ENCODE data around the gene ST8SIA6. TPM values are rescaled to one million over a fixed set of nuclear protein-coding genes. Genes with fewer than 3 reads are reported as not detected.
A peak's percentile ranks its signal among the peaks of the same experiment; 100 is the strongest.

ST8SIA6 gene
- total and polyA plus RNA-seq, 4 experiments from 2014 or later = 0.30 to 0.58 (median 0.52) TPM; not detected in 1

GRCh38 chr10:17358461-17358860 is 95.9 kb downstream of the ST8SIA6 start:
- H3K27me3 ChIP-seq (ENCODE audit: insufficient read depth, low read length) = no peaks in the 10 kb centered on the region
- no peak overlapping the region for H3K4me3 Mint-ChIP-seq
- no peaks in the 10 kb centered on the region for H3K9me3 ChIP-seq (ENCODE audit: control insufficient read depth in 1 of 2, low read length in 2 of 2)
- no peak overlapping the region for H3K27ac ChIP-seq (ENCODE audit: low read depth, low read length)
- H3K27me3 Mint-ChIP-seq = peaks cover 14 to 16% of the 10 kb centered on the region in 2 donors
- H3K9me3 Mint-ChIP-seq = peaks cover 0 to 3% (median 0%) of the 10 kb centered on the region in 8 donors
- H3K36me3 ChIP-seq (ENCODE audit: insufficient read depth, low read length) = no peaks in the 10 kb centered on the region
- H3K4me3 ChIP-seq (ENCODE audit: low read length in 2 of 2) = no peak overlapping the region
- CTCF ChIA-PET (ENCODE audit: partially characterized antibody) = no interaction called here
- H3K4me1 ChIP-seq (ENCODE audit: insufficient read depth, low read length) = no peaks in the 10 kb centered on the region
- no peak for DNase-seq
- POLR2A ChIA-PET (ENCODE audit: partially characterized antibody) = no interaction called here
- H3K27ac Mint-ChIP-seq = peak overlapping the region in 1 of 7 donors; percentile 20
- peaks cover 0 to 7% (median 4%) of the 10 kb centered on the region in 4 donors for H3K4me1 Mint-ChIP-seq
- intact Hi-C loops (cut with micrococcal nuclease) = no loop called here
- no peaks in the 10 kb centered on the region for H3K36me3 Mint-ChIP-seq

GRCh38 chr10:17357781-17358180 is 96.6 kb downstream of the ST8SIA6 start:
- no peak for DNase-seq
- no peaks in the 10 kb centered on the region for H3K27me3 ChIP-seq (ENCODE audit: insufficient read depth, low read length)
- H3K4me1 Mint-ChIP-seq = peaks cover 0 to 11% (median 7%) of the 10 kb centered on the region in 4 donors
- POLR2A ChIA-PET (ENCODE audit: partially characterized antibody) = no interaction called here
- H3K27ac Mint-ChIP-seq = no peak overlapping the region
- no peaks in the 10 kb centered on the region for H3K36me3 ChIP-seq (ENCODE audit: insufficient read depth, low read length)
- no peak overlapping the region for H3K4me3 Mint-ChIP-seq
- H3K4me3 ChIP-seq (ENCODE audit: low read length in 2 of 2) = no peak overlapping the region
- CTCF ChIA-PET (ENCODE audit: partially characterized antibody) = no interaction called here
- intact Hi-C loops (cut with micrococcal nuclease) = no loop called here
- H3K27ac ChIP-seq (ENCODE audit: low read depth, low read length) = no peak overlapping the region
- H3K27me3 Mint-ChIP-seq = peaks cover 14% of the 10 kb centered on the region in 2 donors
- H3K36me3 Mint-ChIP-seq = no peaks in the 10 kb centered on the region
- no peaks in the 10 kb centered on the region for H3K4me1 ChIP-seq (ENCODE audit: insufficient read depth, low read length)
- no peaks in the 10 kb centered on the region for H3K9me3 ChIP-seq (ENCODE audit: control insufficient read depth in 1 of 2, low read length in 2 of 2)
- peaks cover 0 to 3% (median 0%) of the 10 kb centered on the region in 8 donors for H3K9me3 Mint-ChIP-seq

- H3K9me3 ChIP-seq (ENCODE audit: control insufficient read depth in 1 of 2, low read length in 2 of 2) = no peaks in the 10 kb centered on the region
- H3K27ac ChIP-seq (ENCODE audit: low read depth, low read length) = no peak overlapping the region
- peaks cover 0 to 3% (median 0%) of the 10 kb centered on the region in 8 donors for H3K9me3 Mint-ChIP-seq
- H3K27me3 Mint-ChIP-seq = peaks cover 13 to 15% of the 10 kb centered on the region in 2 donors
- no peaks in the 10 kb centered on the region for H3K27me3 ChIP-seq (ENCODE audit: insufficient read depth, low read length)
- no peaks in the 10 kb centered on the region for H3K4me1 ChIP-seq (ENCODE audit: insufficient read depth, low read length)
- H3K4me3 Mint-ChIP-seq = no peak overlapping the region
- ChIA-PET CTCF (ENCODE audit: partially characterized antibody) (no interaction called here), POLR2A (ENCODE audit: partially characterized antibody) (no interaction called here)
- H3K27ac Mint-ChIP-seq = no peak overlapping the region
- no peak overlapping the region for H3K4me3 ChIP-seq (ENCODE audit: low read length in 2 of 2)
- no peaks in the 10 kb centered on the region for H3K36me3 Mint-ChIP-seq
- peaks cover 0 to 16% (median 7%) of the 10 kb centered on the region in 4 donors for H3K4me1 Mint-ChIP-seq
- DNase-seq = no peak
- H3K36me3 ChIP-seq (ENCODE audit: insufficient read depth, low read length) = no peaks in the 10 kb centered on the region
- intact Hi-C loops (cut with micrococcal nuclease) = no loop called here
Measured at GRCh38 chr10:17356820-17357219, 97.6 kb downstream of the ST8SIA6 start.

DNA sequence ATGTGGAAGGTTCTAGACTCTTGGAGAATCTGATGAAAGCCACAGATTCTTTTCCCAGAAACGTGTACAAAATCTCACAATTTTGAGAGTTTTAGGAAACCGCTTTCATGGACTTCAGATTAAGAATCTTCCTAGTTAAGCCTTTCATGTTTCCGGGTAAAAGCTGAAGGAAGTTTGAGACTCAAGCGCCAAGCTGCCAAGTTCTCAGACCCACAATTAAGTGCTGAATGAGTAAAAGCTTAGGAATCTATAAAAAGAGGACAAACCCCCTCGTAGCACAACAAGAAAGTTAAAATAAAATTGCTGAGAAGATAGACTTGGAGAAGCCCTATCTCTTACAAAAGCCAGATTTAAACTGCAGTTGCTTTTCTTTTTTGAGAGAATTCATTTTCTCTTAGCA is 99.6 kb downstream of the ST8SIA6 start:
- peaks cover 0 to 8% (median 3%) of the 10 kb centered on the region in 8 donors for H3K9me3 Mint-ChIP-seq
- H3K4me3 ChIP-seq (ENCODE audit: low read length in 2 of 2) = no peak overlapping the region
- peaks cover 19 to 20% of the 10 kb centered on the region in 2 donors for H3K27me3 Mint-ChIP-seq
- ChIA-PET POLR2A (ENCODE audit: partially characterized antibody) (no interaction called here), CTCF (ENCODE audit: partially characterized antibody) (no interaction called here)
- H3K4me3 Mint-ChIP-seq = no peak overlapping the region
- no peaks in the 10 kb centered on the region for H3K27me3 ChIP-seq (ENCODE audit: insufficient read depth, low read length)
- no peak overlapping the region for H3K27ac ChIP-seq (ENCODE audit: low read depth, low read length)
- no peaks in the 10 kb centered on the region for H3K4me1 ChIP-seq (ENCODE audit: insufficient read depth, low read length)
- H3K36me3 Mint-ChIP-seq = no peaks in the 10 kb centered on the region
- no peaks in the 10 kb centered on the region for H3K9me3 ChIP-seq (ENCODE audit: control insufficient read depth in 1 of 2, low read length in 2 of 2)
- intact Hi-C loops (cut with micrococcal nuclease) = no loop called here
- no peak overlapping the region for H3K27ac Mint-ChIP-seq
- no peaks in the 10 kb centered on the region for H3K36me3 ChIP-seq (ENCODE audit: insufficient read depth, low read length)
- H3K4me1 Mint-ChIP-seq = peaks cover 0 to 16% (median 7%) of the 10 kb centered on the region in 4 donors
- no peak for DNase-seq

- H3K4me3 ChIP-seq (ENCODE audit: low read length in 2 of 2) = no peak overlapping the region
- H3K36me3 ChIP-seq (ENCODE audit: insufficient read depth, low read length) = no peaks in the 10 kb centered on the region
- intact Hi-C loops (cut with micrococcal nuclease) = no loop called here
- ChIA-PET POLR2A (ENCODE audit: partially characterized antibody) (no interaction called here), CTCF (ENCODE audit: partially characterized antibody) (interaction anchor here (0.8 kb wide), 1 partner anchor 10 kb away, joined by 3 read pairs; no protein-coding TSS in a partner anchor)
- H3K27ac ChIP-seq (ENCODE audit: low read depth, low read length) = no peak overlapping the region
- Mint-ChIP-seq H3K36me3 (no peaks in the 10 kb centered on the region), H3K27me3 (peaks cover 19 to 24% of the 10 kb centered on the region in 2 donors), H3K9me3 (peaks cover 0 to 8% (median 3%) of the 10 kb centered on the region in 8 donors), H3K4me1 (peaks cover 0 to 16% (median 7%) of the 10 kb centered on the region in 4 donors), H3K4me3 (no peak overlapping the region), H3K27ac (no peak overlapping the region)
- H3K4me1 ChIP-seq (ENCODE audit: insufficient read depth, low read length) = no peaks in the 10 kb centered on the region
- H3K9me3 ChIP-seq (ENCODE audit: control insufficient read depth in 1 of 2, low read length in 2 of 2) = no peaks in the 10 kb centered on the region
- no peak for DNase-seq
- no peaks in the 10 kb centered on the region for H3K27me3 ChIP-seq (ENCODE audit: insufficient read depth, low read length)
Measured at GRCh38 chr10:17353568-17354300, 100.7 kb downstream of the ST8SIA6 start.

- H3K4me1 Mint-ChIP-seq = peaks cover 0 to 16% (median 7%) of the 10 kb centered on the region in 4 donors
- intact Hi-C loops (cut with micrococcal nuclease) = no loop called here
- ChIA-PET POLR2A (ENCODE audit: partially characterized antibody) (no interaction called here), CTCF (ENCODE audit: partially characterized antibody) (no interaction called here)
- no peak overlapping the region for H3K27ac Mint-ChIP-seq
- Histone ChIP-seq H3K27ac (ENCODE audit: low read depth, low read length) (no peak overlapping the region), H3K4me1 (ENCODE audit: insufficient read depth, low read length) (no peaks in the 10 kb centered on the region), H3K4me3 (ENCODE audit: low read length in 2 of 2) (no peak overlapping the region), H3K36me3 (ENCODE audit: insufficient read depth, low read length) (no peaks in the 10 kb centered on the region), H3K27me3 (ENCODE audit: insufficient read depth, low read length) (no peaks in the 10 kb centered on the region), H3K9me3 (ENCODE audit: control insufficient read depth in 1 of 2, low read length in 2 of 2) (no peaks in the 10 kb centered on the region)
- H3K4me3 Mint-ChIP-seq = no peak overlapping the region
- peaks cover 11 to 18% of the 10 kb centered on the region in 2 donors for H3K27me3 Mint-ChIP-seq
- DNase-seq = no peak
- no peaks in the 10 kb centered on the region for H3K36me3 Mint-ChIP-seq
- peaks cover 0 to 8% (median 3%) of the 10 kb centered on the region in 8 donors for H3K9me3 Mint-ChIP-seq
Measured at GRCh38 chr10:17352583-17352982, 101.8 kb downstream of the ST8SIA6 start.

- ChIA-PET POLR2A (ENCODE audit: partially characterized antibody) (no interaction called here), CTCF (ENCODE audit: partially characterized antibody) (no interaction called here)
- no peaks in the 10 kb centered on the region for H3K9me3 ChIP-seq (ENCODE audit: control insufficient read depth in 1 of 2, low read length in 2 of 2)
- Mint-ChIP-seq H3K27me3 (peaks cover 7 to 17% of the 10 kb centered on the region in 2 donors), H3K4me3 (no peak overlapping the region), H3K27ac (no peak overlapping the region), H3K9me3 (peaks cover 0 to 8% (median 3%) of the 10 kb centered on the region in 8 donors), H3K4me1 (peaks cover 0 to 16% (median 7%) of the 10 kb centered on the region in 4 donors), H3K36me3 (no peaks in the 10 kb centered on the region)
- H3K4me3 ChIP-seq (ENCODE audit: low read length in 2 of 2) = no peak overlapping the region
- no peaks in the 10 kb centered on the region for H3K36me3 ChIP-seq (ENCODE audit: insufficient read depth, low read length)
- no peak overlapping the region for H3K27ac ChIP-seq (ENCODE audit: low read depth, low read length)
- no peaks in the 10 kb centered on the region for H3K27me3 ChIP-seq (ENCODE audit: insufficient read depth, low read length)
- no peaks in the 10 kb centered on the region for H3K4me1 ChIP-seq (ENCODE audit: insufficient read depth, low read length)
- no peak for DNase-seq
- intact Hi-C loops (cut with micrococcal nuclease) = no loop called here
Measured at GRCh38 chr10:17351506-17351905, 102.9 kb downstream of the ST8SIA6 start.
